HG02623 (cell line): ENCODE data around the gene MOV10.
"Not testable (repeated sequence)": the region's sequence is repeated elsewhere in the genome, so short reads cannot be mapped to it uniquely, and the experiment has no call there.

Source experiments
- ATAC-seq: cut with Tn5 transposase; IDR thresholded peaks from one replicate; pipeline ENCODE4 v1.9.1; 2021; ENCODE audit warnings: moderate library complexity; ENCODE audit not compliant: unreplicated experiment

Gene MOV10, protein sequence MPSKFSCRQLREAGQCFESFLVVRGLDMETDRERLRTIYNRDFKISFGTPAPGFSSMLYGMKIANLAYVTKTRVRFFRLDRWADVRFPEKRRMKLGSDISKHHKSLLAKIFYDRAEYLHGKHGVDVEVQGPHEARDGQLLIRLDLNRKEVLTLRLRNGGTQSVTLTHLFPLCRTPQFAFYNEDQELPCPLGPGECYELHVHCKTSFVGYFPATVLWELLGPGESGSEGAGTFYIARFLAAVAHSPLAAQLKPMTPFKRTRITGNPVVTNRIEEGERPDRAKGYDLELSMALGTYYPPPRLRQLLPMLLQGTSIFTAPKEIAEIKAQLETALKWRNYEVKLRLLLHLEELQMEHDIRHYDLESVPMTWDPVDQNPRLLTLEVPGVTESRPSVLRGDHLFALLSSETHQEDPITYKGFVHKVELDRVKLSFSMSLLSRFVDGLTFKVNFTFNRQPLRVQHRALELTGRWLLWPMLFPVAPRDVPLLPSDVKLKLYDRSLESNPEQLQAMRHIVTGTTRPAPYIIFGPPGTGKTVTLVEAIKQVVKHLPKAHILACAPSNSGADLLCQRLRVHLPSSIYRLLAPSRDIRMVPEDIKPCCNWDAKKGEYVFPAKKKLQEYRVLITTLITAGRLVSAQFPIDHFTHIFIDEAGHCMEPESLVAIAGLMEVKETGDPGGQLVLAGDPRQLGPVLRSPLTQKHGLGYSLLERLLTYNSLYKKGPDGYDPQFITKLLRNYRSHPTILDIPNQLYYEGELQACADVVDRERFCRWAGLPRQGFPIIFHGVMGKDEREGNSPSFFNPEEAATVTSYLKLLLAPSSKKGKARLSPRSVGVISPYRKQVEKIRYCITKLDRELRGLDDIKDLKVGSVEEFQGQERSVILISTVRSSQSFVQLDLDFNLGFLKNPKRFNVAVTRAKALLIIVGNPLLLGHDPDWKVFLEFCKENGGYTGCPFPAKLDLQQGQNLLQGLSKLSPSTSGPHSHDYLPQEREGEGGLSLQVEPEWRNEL

DNA sequence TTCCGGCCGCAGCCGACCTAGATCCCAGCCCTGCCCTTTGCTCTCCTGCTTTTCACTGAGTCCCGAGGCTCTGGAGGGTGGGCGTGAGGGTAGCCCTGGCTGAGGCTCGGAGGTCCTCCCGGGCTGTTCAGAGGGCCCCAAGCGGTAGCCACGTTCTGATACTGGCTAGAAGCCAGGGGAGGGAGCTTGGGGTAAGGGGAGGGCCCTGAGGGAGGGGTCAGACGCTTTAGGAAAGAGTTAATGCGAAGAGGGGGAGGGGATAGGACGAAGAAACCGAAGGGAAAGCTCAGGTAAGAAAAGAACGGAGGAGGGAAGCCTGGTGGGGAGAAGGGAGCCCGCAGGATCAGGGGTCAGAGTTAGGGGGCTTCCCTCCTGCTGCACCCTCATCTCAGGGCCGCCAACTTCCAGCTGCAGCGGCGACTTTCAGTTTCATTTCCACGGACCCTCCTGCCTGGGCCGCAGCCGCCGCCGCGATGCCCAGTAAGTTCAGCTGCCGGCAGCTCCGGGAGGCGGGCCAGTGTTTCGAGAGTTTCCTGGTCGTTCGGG, at the start of gene MOV10:
Gene MOV10, plus strand, starts transcription at position 220 of the 546 bp plus-strand sequence. Its CDS starts 254 bp downstream, at position 474.
- ATAC-seq, result peak; percentile 51

DNA sequence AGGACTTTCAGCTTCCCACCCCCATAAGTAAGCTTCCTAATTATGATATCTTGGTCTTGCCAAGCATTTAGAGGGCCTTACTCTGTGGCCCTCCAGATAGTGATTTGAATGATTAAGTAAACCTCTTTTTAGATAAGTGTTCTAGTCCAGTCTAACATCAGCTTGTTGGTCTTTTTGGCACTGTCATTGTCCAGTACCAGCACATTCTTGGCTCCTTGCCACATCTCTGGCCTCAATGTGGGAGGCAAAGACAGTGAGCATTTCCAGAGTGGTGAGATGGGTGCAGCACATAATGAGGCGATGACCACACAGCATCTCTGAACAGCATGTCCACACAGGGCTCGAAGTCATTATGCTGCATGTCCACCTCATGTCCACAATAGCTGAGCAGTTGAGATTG, 48.8 kb upstream of the MOV10 start:
- no peak for ATAC-seq

- no peak for ATAC-seq
Measured at GRCh38 chr1:112626193-112626592, 48.3 kb upstream of the MOV10 start.

DNA sequence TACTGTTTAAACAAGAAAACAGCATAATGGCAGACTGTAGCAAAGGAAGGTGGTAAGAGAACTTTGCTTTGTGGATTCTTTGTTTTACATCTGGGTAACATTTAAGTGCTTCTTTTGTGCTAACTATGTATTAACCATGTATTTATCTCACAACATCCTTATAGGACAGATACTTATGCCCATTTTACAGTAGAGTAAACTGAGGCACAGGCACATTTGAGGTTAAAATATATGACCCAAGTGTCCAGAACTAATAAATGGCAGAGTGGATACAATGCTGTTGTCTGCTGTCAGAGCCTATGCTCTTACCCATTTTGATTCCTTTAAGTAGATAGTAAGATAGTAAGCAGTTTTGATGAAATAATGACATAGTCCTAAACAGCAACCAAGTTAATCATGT, 47.6 kb upstream of the MOV10 start:
- no peak for ATAC-seq

- ATAC-seq, result no peak
Measured at GRCh38 chr1:112628516-112628915, 45.9 kb upstream of the MOV10 start.

GRCh38 chr1:112629256-112629655, 45.2 kb upstream of the MOV10 start:
- no peak for ATAC-seq

DNA sequence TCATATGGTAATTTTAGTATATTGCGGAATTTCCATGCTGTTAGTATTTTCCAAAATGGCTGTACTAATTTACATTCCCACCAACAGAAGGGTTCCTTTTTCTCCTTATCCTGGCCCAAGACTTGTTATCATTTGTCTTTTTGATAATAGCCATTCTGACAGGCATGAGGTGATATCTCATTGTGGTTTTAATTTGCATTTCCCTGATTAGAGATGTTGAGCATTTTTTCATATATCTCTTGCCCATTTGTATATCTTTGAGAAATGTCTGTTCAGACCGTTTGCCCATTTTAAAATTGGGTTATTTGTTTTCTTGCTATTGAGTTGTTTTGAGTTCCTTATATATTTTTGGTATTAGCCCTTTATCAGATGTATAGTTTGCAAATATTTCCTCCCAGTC, 40.8 kb upstream of the MOV10 start:
- no peak for ATAC-seq

DNA sequence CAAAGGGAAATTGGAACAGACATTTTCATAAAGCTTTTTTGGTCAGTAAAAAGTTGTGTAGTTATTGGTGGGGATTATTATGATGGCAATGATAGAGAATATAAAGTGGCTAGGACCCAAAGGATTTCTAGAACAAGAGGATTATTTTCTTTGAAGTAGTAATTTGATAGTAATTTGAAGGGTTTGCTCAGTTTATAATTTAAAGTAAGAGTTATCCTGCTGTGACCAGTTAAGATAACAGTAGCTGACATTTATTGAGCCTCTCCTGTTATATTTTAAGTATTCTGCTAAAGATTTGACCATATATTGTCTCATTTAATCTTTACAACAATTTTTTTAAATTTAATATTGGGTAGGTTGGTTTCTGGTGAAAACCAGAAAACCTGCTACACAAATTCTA, 40.1 kb upstream of the MOV10 start:
- no peak for ATAC-seq

DNA sequence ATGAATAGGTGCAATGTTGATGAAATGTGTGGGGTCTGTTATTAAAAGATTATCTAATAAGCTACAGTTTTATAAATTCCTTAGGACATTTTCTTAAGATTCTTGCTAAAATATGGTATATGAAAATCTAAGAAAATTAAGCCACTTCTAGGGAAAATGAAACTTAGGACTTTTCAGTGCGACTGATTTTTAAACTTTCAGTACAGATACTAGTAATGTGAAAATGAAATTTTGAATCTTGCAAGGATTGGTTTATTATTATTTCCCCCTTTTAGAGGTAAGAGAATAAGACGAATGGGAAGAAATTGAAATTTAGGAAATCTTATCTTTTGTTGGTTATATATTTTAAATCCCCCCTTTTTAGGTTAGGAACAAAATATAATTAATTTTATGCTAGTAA, 38.4 kb upstream of the MOV10 start:
- no peak for ATAC-seq

DNA sequence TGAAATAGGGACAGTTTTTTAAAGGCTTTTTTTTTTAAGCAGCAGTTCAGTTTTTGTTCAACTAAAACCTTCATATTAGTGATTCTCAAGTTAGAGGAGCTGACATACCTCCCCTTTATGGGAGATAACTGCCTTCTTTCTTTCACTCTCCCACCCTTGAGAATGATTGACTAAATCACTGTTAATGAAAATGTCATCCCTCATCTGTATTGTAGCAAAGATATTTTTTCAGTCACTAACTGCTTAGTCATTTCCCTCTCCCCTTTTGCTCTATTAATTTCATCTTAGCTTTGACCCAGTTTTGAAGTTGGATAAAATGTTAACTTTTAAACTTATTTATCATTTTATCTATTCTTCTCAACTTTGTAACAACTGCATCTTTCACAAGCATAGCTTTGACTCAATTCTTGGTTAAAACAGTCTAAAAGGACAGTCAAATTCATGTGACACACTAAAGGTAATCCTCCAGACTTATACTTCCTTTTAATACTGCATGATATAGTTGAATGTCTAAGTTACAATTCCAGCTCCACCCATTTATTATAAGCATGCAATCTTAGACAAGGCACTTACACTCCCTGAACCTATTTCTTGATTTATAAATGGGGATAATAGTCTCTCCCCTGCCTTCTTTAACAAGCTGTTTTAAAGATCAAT, 37.7 kb upstream of the MOV10 start:
- peak; percentile 38 for ATAC-seq

- ATAC-seq, result no peak
Measured at GRCh38 chr1:112637254-112638109, 37.0 kb upstream of the MOV10 start.

GRCh38 chr1:112638110-112638428, 36.4 kb upstream of the MOV10 start:
- no peak for ATAC-seq

DNA sequence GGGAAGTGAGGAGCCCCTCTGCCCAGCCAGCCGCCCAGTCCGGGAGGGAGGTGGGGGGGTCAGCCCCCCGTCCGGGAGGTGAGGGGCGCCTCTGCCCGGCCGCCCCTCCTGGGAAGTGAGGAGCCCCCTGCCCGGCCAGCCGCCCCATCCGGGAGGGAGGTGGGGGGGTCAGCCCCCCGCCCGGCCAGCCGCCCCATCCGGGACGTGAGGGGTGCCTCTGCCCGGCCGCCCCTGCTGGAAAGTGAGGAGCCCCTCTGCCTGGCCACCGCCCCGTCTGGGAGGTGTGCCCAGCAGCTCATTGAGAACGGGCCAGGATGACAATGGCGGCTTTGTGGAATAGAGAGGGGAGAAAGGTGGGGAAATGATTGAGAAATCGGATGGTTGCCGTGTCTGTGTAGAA, 34.0 kb upstream of the MOV10 start:
- ATAC-seq, result not testable (repeated sequence)

DNA sequence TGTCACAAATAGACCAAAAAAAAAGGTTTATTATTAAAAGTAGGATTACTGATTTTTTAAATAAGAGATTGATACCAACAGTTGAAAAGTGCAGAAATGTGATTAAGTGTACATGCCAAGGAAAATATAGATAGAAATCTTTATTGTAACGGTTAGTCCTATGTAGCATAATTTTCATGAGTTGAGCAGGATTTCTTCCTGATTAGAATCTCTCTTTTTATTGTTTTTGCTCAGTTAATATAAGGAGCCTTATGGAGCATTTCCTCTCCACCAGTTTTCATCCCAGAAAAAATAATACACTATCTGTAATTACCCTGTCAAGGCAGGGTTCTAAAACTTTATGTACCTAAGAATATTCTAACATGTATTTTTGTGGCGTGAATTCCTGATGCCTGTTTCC, 31.4 kb upstream of the MOV10 start:
- no peak for ATAC-seq

DNA sequence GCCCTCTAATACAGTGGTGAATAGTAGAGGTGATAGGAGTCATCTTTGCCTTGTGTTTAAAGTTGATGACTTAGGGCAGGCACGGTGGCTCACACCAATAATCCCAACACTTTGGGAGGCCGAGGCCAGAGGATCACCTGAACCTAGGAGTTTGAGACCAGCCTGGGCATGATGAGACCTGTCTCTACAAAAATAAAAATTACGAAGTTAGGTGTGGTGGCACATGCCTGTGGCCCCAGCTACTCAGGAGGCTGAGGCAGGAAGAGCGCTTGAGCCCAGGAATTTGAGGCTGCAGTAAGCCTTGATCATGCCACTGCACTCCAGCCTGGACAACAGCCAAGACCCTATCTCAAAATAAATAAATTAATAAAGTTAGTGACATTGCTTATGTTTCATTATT, 28.2 kb upstream of the MOV10 start:
- no peak for ATAC-seq

GRCh38 chr1:112651205-112651604, 23.3 kb upstream of the MOV10 start:
- no peak for ATAC-seq

DNA sequence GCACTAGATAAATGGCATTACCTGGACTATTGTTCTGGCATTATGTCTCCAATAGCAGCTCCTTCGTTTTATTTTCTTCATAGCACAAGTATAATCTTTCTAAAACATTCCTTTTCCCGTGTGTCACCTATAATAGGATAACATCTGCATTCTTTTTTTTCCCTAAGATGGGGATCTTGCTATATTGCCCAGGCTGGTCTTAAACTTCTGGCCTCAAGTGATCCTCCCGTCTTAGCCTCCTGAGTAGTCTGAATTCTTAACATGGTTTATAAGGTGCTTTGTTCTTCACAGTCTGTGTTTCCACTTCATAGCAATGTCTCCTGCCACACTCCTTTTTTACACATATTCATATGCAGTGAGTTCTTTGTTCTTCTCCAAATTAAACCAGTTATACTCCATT, 8.6 kb upstream of the MOV10 start:
- ATAC-seq, result no peak

GRCh38 chr1:112666946-112667345, 7.5 kb upstream of the MOV10 start:
- ATAC-seq, result no peak

DNA sequence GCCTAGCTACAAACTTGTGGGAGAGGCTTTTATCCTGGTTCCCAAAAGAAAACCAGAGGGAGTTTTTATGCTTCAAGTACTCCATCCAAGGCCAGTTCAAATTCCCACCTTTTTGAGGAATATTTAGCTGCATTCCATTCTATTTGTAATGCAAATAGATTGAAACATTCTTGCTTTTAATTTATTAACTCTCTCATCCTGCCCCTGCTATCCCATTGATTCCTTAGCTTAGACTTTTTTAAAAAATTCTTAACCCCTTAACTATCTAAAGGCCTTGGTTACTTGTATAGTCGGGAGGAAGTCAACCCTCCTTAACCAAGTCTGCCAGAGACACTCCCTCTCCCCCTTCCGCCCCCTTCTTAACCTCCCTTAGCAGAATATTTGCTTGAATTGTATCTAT, 2.5 kb upstream of the MOV10 start:
- no peak for ATAC-seq

GRCh38 chr1:112672842-112673241, 1.6 kb upstream of the MOV10 start:
- ATAC-seq, result no peak
